HEK293T (cell line): ENCODE data around the gene SLC16A11.

Experiments used
- CTCF ChIA-PET: fragments of 350-600 bp; formaldehyde crosslinking; extraction: SDS; loops from one replicate; lab custom pipeline; 2021; ENCODE audit warnings: antibody characterized with exemption, inconsistent platforms; lab: Yijun Ruan, JAX
- POLR2A ChIA-PET: fragments of 350-600 bp; formaldehyde crosslinking; extraction: SDS; loops from one replicate; lab custom pipeline; 2020; ENCODE audit warnings: antibody characterized with exemption, inconsistent platforms; lab: Yijun Ruan, JAX
- DNase-seq: peaks from one replicate; pipeline ENCODE4 v3.0.0; 2012; ENCODE audit warnings: mixed read lengths; ENCODE audit errors: extremely low spot score
- ARNT ChIP-seq: fragments of 450-650 bp; IDR thresholded peaks from 2 replicates; pipeline ENCODE4 v1.6.1; 2017; ENCODE audit warnings: mild to moderate bottlenecking
- BHLHE40 ChIP-seq: fragments of 450-650 bp; IDR thresholded peaks from 2 replicates; pipeline ENCODE4 v1.6.1; 2016; ENCODE audit warnings: mild to moderate bottlenecking, moderate library complexity, borderline replicate concordance
- CTBP1 ChIP-seq: fragments of 450-650 bp; IDR thresholded peaks from 2 replicates; pipeline ENCODE4 v1.6.1; 2016; ENCODE audit warnings: borderline replicate concordance
- ELF4 ChIP-seq: fragments of 450-650 bp; IDR thresholded peaks from 2 replicates; pipeline ENCODE4 v1.6.1; 2017; ENCODE audit warnings: antibody characterized with exemption
- FOXA1 ChIP-seq: fragments of 450-650 bp; IDR thresholded peaks from 2 replicates; pipeline ENCODE4 v1.6.1; 2016; ENCODE audit warnings: mild to moderate bottlenecking
- FOXK2 ChIP-seq: fragments of 450-650 bp; IDR thresholded peaks from 2 replicates; pipeline ENCODE4 v1.6.1; 2016; ENCODE audit warnings: mild to moderate bottlenecking
- FOXM1 ChIP-seq: fragments of 450-650 bp; IDR thresholded peaks from 2 replicates; pipeline ENCODE4 v1.6.1; 2017; ENCODE audit warnings: mild to moderate bottlenecking, borderline replicate concordance
- HDGF ChIP-seq: fragments of 450-650 bp; IDR thresholded peaks from 2 replicates; pipeline ENCODE4 v1.6.1; 2017; ENCODE audit warnings: antibody characterized with exemption, borderline replicate concordance
- L3MBTL2 ChIP-seq: fragments of 450-650 bp; conservative IDR thresholded peaks from 2 replicates; pipeline ENCODE4 v1.6.1; 2016; ENCODE audit warnings: mild to moderate bottlenecking
- LEF1 ChIP-seq: fragments of 450-650 bp; IDR thresholded peaks from 2 replicates; pipeline ENCODE4 v1.6.1; 2017; ENCODE audit warnings: mild to moderate bottlenecking, borderline replicate concordance
- NFRKB ChIP-seq: fragments of 450-650 bp; IDR thresholded peaks from 2 replicates; pipeline ENCODE4 v1.6.1; 2016; ENCODE audit warnings: mild to moderate bottlenecking, moderate library complexity
- SP1 ChIP-seq: fragments of 450-650 bp; IDR thresholded peaks from 2 replicates; pipeline ENCODE4 v1.6.1; 2017
- SUZ12 ChIP-seq: fragments of 450-650 bp; IDR thresholded peaks from 2 replicates; pipeline ENCODE4 v1.6.1; 2016; ENCODE audit warnings: mild to moderate bottlenecking
- TARDBP ChIP-seq: fragments of 450-650 bp; IDR thresholded peaks from 2 replicates; pipeline ENCODE4 v1.6.1; 2016
- ZNF384 ChIP-seq: fragments of 450-650 bp; IDR thresholded peaks from 2 replicates; pipeline ENCODE4 v1.6.1; 2016
- TF ChIP-seq, protein P1 (sequence below): fragments of 450-650 bp; IDR thresholded peaks from 2 replicates; pipeline ENCODE4 v1.6.1; 2016

The SLC16A11 gene

DNA sequence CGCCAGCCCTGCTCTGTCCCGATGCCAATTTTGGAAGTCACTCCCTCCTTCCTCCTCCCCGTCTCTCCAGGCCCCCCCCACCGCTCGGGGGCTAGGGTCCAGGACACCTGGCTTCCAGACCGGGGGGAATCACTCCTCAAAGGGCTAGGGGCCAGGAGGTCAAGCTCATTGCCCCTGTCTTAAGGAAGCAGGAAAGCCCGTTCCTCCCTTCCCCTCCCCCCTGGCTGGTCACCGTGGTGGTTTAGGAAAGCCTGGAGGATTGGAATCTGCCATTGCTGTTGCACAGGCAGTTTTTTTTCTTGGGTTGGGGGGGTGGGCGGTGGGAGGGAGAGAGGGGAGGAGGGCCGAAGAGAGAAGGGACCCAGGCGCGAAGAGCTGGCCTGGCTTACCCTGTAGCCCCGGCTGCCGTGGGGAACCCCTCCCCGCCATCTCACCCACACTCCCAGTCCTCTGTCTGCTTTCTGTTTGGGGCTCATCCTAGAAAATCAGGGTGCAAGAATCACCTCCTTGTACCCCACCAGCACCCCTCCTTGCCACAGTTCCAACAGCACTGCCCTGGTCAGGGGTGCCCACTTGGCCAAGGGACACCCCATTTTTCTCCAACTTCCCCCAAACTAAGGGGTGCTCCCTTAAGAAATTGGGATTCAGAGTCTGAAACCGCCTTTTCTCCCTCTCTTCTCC is 23.9 kb downstream of the SLC16A11 start:
- peak; percentile 74 for DNase-seq
- POLR2A ChIA-PET: interaction anchor here (1.0 to 3.4 kb wide), 2 partner anchors 16 to 106 kb away, joined by 4 to 19 read pairs; partner anchors contain the start of gene SLC16A13
- CTCF ChIA-PET: interaction anchor here (1.0 to 1.8 kb wide), 3 partner anchors 18 to 109 kb away, joined by 4 to 7 read pairs (median 4); no protein-coding TSS in a partner anchor
- TF ChIP-seq ELF4: no peak
- TF ChIP-seq TARDBP: no peak
- TF ChIP-seq ZNF384: peak; percentile 68; the same call in 1 of the 2 replicates
- no peak for TF ChIP-seq BHLHE40
- TF ChIP-seq L3MBTL2: no peak

DNA sequence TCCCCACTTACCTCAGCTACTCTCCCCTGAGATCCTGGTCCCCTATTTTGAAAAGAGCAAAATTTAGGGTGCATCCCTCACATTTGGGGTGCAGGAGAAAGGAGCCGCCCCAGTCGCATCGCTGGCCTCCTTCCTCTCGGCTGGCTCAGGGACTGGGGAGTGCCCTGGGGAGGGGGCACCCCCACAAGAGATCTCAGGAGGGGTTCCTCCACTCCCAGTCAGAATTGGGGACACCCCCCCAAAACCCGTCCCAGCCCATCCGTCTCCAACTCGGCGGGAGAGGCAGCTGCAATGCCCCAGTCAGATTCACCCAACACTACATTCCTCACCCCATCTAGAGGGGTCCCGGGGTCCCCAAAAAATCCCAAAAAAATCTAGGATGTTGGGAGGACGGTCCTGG is 24.5 kb downstream of the SLC16A11 start:
- POLR2A ChIA-PET: interaction anchor here (3.4 kb wide), 1 partner anchor 16 kb away, joined by 19 read pairs; the partner anchor contains the start of gene SLC16A13

DNA sequence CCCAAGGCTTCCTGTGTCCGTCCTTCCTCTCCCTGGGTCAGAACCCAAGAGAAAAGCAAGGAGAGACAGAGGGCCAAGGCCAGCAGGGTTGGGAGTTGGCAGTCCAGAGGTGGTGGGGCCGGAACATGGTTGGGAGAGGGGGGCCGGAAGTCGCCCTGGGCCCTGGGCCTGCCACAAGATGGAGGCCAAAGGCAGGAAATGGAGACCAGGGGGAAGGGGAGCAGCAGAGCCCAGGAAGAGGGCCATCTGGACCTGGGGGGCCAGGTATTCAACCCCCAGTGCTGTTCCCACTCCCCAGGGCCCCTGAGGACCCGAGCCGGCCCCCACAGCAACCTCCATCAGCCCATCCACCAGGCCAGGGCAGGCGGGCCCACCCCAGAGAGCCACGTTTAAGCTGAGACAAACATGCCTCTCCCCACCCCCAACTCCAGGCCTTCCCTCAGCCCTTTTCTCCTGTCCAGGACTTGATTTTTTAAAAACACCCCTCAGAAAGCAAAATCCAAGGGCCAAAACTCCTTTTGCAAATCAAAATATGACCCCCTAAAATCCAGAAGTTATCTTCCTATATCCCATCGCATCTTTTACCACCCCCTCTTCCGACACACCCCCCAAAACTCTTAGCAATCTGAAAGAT is 25.4 kb downstream of the SLC16A11 start:
- no peak for DNase-seq
- TF ChIP-seq ELF4 (no peak), ARNT (no peak), CTBP1 (no peak), HDGF (no peak), BHLHE40 (no peak), FOXA1 (no peak), SP1 (no peak), TARDBP (no peak)
- TF ChIP-seq, protein P1, sequence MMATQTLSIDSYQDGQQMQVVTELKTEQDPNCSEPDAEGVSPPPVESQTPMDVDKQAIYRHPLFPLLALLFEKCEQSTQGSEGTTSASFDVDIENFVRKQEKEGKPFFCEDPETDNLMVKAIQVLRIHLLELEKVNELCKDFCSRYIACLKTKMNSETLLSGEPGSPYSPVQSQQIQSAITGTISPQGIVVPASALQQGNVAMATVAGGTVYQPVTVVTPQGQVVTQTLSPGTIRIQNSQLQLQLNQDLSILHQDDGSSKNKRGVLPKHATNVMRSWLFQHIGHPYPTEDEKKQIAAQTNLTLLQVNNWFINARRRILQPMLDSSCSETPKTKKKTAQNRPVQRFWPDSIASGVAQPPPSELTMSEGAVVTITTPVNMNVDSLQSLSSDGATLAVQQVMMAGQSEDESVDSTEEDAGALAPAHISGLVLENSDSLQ: no peak
- CTCF ChIA-PET: no interaction called here
- POLR2A ChIA-PET: interaction anchor here (1.2 kb wide), 1 partner anchor 17 kb away, joined by 3 read pairs; the partner anchor contains the start of gene SLC16A13

More for the DNA sequence above, 24.5 kb downstream of the SLC16A11 start:
- no peak for TF ChIP-seq ARNT
- TF ChIP-seq FOXM1: no peak
- no peak for TF ChIP-seq FOXK2
- no peak for TF ChIP-seq FOXA1
- no peak for TF ChIP-seq SP1
- TF ChIP-seq L3MBTL2: no peak
- TF ChIP-seq ZNF384: no peak
- TF ChIP-seq BHLHE40: no peak
- no peak for TF ChIP-seq TARDBP
- TF ChIP-seq, protein P1: no peak
- TF ChIP-seq LEF1: no peak
- no peak for TF ChIP-seq CTBP1
- CTCF ChIA-PET: interaction anchor here (1.0 kb wide), 1 partner anchor 26 kb away, joined by 4 read pairs; no protein-coding TSS in a partner anchor
- DNase-seq: no peak

DNA sequence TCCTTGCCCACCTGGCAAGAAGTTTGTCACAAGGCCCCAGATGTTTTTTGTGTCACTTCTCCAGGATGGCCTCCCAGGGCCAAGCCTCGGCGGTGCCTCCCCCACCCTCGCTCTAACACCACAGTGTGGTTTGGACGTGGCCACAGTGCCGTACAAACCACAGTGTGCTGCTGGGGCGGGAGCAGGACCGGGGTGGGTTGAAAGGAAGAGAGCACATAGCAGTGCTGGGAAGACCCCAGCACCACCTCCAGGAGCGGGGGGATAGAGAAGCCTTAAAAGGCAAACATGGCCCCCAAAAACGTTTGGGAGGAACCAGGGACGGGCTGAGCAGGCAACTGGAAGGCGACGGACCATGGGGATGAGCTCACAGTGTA is 26.1 kb downstream of the SLC16A11 start:
- ChIA-PET POLR2A (interaction anchor here (1.2 kb wide), 1 partner anchor 18 kb away, joined by 3 read pairs; the partner anchor contains the start of gene SLC16A13), CTCF (interaction anchor here (1.0 kb wide), 1 partner anchor 103 kb away, joined by 3 read pairs; no protein-coding TSS in a partner anchor)
- no peak for DNase-seq
- TF ChIP-seq FOXK2: no peak
- TF ChIP-seq BHLHE40: no peak
- TF ChIP-seq, protein P1: no peak
- TF ChIP-seq HDGF: no peak

DNA sequence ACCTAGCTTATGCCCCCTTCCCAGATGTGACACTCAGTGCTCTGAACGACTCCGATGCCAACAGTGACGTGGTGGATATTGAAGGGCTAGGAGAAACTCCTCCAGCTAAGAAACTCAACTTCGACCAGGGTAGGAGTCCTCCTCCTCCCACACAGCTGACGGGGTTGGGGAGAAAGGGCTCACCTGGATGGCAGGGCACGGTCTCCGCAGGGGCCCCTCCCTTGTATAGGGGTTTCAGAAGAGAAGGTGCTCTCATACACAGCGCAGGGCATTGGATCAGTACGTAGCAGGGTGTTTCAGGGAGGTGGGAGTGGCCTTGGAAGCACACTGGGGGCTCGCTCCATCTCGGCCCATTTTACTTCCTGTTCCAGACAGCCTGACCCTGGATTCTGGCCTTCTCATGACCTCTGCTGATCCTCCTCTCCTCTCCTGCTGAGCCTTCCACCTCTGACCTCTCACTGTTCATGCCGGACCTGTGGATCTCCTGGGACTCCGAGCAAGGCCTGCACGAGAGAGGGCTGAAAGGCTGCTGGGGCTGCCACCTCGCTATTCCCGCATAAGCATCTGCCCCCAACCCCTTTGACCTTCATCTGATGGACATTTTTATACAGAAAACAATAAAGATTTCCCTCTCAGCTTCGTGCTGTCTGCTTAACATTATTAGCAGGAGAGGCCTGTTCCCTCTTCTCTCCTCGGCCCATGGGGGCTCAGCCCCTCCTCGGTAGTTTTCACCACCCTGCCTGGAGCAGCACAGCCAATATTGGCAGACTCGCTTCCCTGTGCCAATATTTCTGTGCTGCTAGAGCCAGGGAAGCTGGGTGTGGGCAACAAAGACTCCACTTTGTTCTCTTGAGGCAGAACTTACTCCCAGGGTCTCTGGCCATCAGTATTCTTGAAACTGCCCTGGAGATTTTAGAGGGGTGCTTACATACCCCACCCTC is 26.7 kb downstream of the SLC16A11 start:
- no peak for TF ChIP-seq FOXM1
- no peak for TF ChIP-seq SUZ12
- no peak for TF ChIP-seq SP1
- TF ChIP-seq ARNT: no peak
- no peak for TF ChIP-seq BHLHE40
- no peak for TF ChIP-seq LEF1
- TF ChIP-seq ZNF384: no peak
- TF ChIP-seq TARDBP: no peak
- no peak for TF ChIP-seq HDGF
- TF ChIP-seq FOXA1: no peak
- TF ChIP-seq CTBP1: no peak
- TF ChIP-seq NFRKB: no peak
- TF ChIP-seq L3MBTL2: no peak
- TF ChIP-seq FOXK2: no peak
- no peak for TF ChIP-seq ELF4
- TF ChIP-seq, protein P1: no peak
- POLR2A ChIA-PET: interaction anchor here (1.4 kb wide), 1 partner anchor 18 kb away, joined by 7 read pairs; the partner anchor contains the start of gene SLC16A13
- no peak for DNase-seq
- CTCF ChIA-PET: interaction anchor here (1.0 kb wide), 1 partner anchor 103 kb away, joined by 3 read pairs; no protein-coding TSS in a partner anchor
